Measurements from ENCODE around the gene PALD1.

PALD1 gene

GRCh38 chr10:70568113-70568512 is 89.5 kb downstream of the PALD1 start:
- Histone ChIP-seq H3K36me3 (ENCODE audit: control insufficient read depth, low read length) (peaks cover 20% of the 10 kb centered on the region; the same call in 1 of the 2 replicates), H3K27ac (ENCODE audit: low read depth, low read length) (no peak overlapping the region), H3K9me2 (replicated peaks; ENCODE audit: control insufficient read depth, low read length) (no peaks in the 10 kb centered on the region), H3K79me2 (ENCODE audit: control insufficient read depth, low read length) (no peaks in the 10 kb centered on the region), H3K4me3 (ENCODE audit: low read length) (no peak overlapping the region), H4K20me1 (ENCODE audit: control insufficient read depth, insufficient read depth, low read depth, low read length) (no peaks in the 10 kb centered on the region), H3K4me1 (ENCODE audit: control insufficient read depth, low read length) (peaks cover 12% of the 10 kb centered on the region; the same call in 1 of the 2 replicates), H3F3A (ENCODE audit: control insufficient read depth, insufficient read depth) (no peaks in the 10 kb centered on the region), H3K27me3 (ENCODE audit: control insufficient read depth, low read length) (no peaks in the 10 kb centered on the region), H3K9me3 (ENCODE audit: control insufficient read depth, insufficient read depth, low read length) (no peaks in the 10 kb centered on the region), H3K4me2 (ENCODE audit: low read length) (no peak overlapping the region)
- no peak for TF ChIP-seq CTCF (IDR thresholded peaks at IDR 0.05; ENCODE audit: low read depth, low read length, poor library complexity, severe bottlenecking)
- TF ChIP-seq EZH2phosphoT487 (IDR thresholded peaks at IDR 0.05; ENCODE audit: borderline replicate concordance, low read length): no peak

- H3K4me1 ChIP-seq (ENCODE audit: control insufficient read depth, low read length): peaks cover 12% of the 10 kb centered on the region; the same call in 1 of the 2 replicates
- TF ChIP-seq CTCF (IDR thresholded peaks at IDR 0.05; ENCODE audit: low read depth, low read length, poor library complexity, severe bottlenecking) (no peak), EZH2phosphoT487 (IDR thresholded peaks at IDR 0.05; ENCODE audit: borderline replicate concordance, low read length) (no peak)
- H3K36me3 ChIP-seq (ENCODE audit: control insufficient read depth, low read length): peaks cover 17% of the 10 kb centered on the region; the same call in 1 of the 2 replicates
- no peaks in the 10 kb centered on the region for H3K79me2 ChIP-seq (ENCODE audit: control insufficient read depth, low read length)
- H4K20me1 ChIP-seq (ENCODE audit: control insufficient read depth, insufficient read depth, low read depth, low read length): no peaks in the 10 kb centered on the region
- no peaks in the 10 kb centered on the region for H3K9me3 ChIP-seq (ENCODE audit: control insufficient read depth, insufficient read depth, low read length)
- no peaks in the 10 kb centered on the region for H3K27me3 ChIP-seq (ENCODE audit: control insufficient read depth, low read length)
- H3K4me2 ChIP-seq (ENCODE audit: low read length): no peak overlapping the region
- no peak overlapping the region for H3K27ac ChIP-seq (ENCODE audit: low read depth, low read length)
- no peaks in the 10 kb centered on the region for H3K9me2 ChIP-seq (replicated peaks; ENCODE audit: control insufficient read depth, low read length)
- H3F3A ChIP-seq (ENCODE audit: control insufficient read depth, insufficient read depth): no peaks in the 10 kb centered on the region
- H3K4me3 ChIP-seq (ENCODE audit: low read length): no peak overlapping the region
Measured at GRCh38 chr10:70568781-70569495, 90.4 kb downstream of the PALD1 start.

- H3K9me2 ChIP-seq (replicated peaks; ENCODE audit: control insufficient read depth, low read length): no peaks in the 10 kb centered on the region
- H3K36me3 ChIP-seq (ENCODE audit: control insufficient read depth, low read length): peaks cover 10% of the 10 kb centered on the region; the same call in 1 of the 2 replicates
- no peaks in the 10 kb centered on the region for H3K9me3 ChIP-seq (ENCODE audit: control insufficient read depth, insufficient read depth, low read length)
- no peaks in the 10 kb centered on the region for H3K79me2 ChIP-seq (ENCODE audit: control insufficient read depth, low read length)
- TF ChIP-seq EZH2phosphoT487 (IDR thresholded peaks at IDR 0.05; ENCODE audit: borderline replicate concordance, low read length) (no peak), CTCF (IDR thresholded peaks at IDR 0.05; ENCODE audit: low read depth, low read length, poor library complexity, severe bottlenecking) (no peak)
- no peak overlapping the region for H3K4me2 ChIP-seq (ENCODE audit: low read length)
- H3K27ac ChIP-seq (ENCODE audit: low read depth, low read length): no peak overlapping the region
- H3F3A ChIP-seq (ENCODE audit: control insufficient read depth, insufficient read depth): no peaks in the 10 kb centered on the region; the same call in 1 of the 2 replicates
- H3K4me1 ChIP-seq (ENCODE audit: control insufficient read depth, low read length): peaks cover 10% of the 10 kb centered on the region
- H3K27me3 ChIP-seq (ENCODE audit: control insufficient read depth, low read length): no peaks in the 10 kb centered on the region
- no peak overlapping the region for H3K4me3 ChIP-seq (ENCODE audit: low read length)
- no peaks in the 10 kb centered on the region for H4K20me1 ChIP-seq (ENCODE audit: control insufficient read depth, insufficient read depth, low read depth, low read length)
Measured at GRCh38 chr10:70571236-70571635, 92.7 kb downstream of the PALD1 start.

Measured in DOHH2 (cell line).